AG04450 (cell line): ENCODE results near the gene RABL3. TPM values are rescaled to one million over a fixed set of nuclear protein-coding genes. Genes with fewer than 3 reads are reported as not detected.

Source experiments
- CTCF ChIA-PET: fragments of 300-600, 350-600 bp; formaldehyde crosslinking; extraction: SDS; loops from one replicate; lab custom pipeline; 2022; ENCODE audit warnings: antibody characterized with exemption, inconsistent platforms; lab: Charles Lee
- POLR2A ChIA-PET: fragments of 350-600 bp; formaldehyde crosslinking; extraction: SDS; loops from one replicate; lab custom pipeline; 2021; ENCODE audit warnings: antibody characterized with exemption, inconsistent platforms; lab: Yijun Ruan, JAX
- DNase-seq: peaks from one replicate; pipeline ENCODE4 v3.0.0-alpha.2; 2011; ENCODE audit warnings: low read depth, low spot score
- H3K27ac ChIP-seq: one replicate; pipeline ENCODE4 v1.5.1; 2012; ENCODE audit warnings: low read depth, low read length, control low read depth
- H3K27me3 ChIP-seq: one replicate; pipeline ENCODE4 v1.6.0; 2012; ENCODE audit warnings: low read length; ENCODE audit not compliant: control insufficient read depth, insufficient read depth
- H3K4me3 ChIP-seq: 2 replicates; pipeline ENCODE4 v1.5.1; 2011; ENCODE audit warnings: mild to moderate bottlenecking, low read depth, low read length, control low read depth
- H3K9me3 ChIP-seq: 2 replicates; pipeline ENCODE4 v1.5.1; 2012; ENCODE audit warnings: low read length; ENCODE audit not compliant: control insufficient read depth, insufficient read depth
- polyA plus RNA-seq: library from polyadenylated mRNA; depleted of rRNA; stranded (reverse); fragments of >200 nt; gene quantifications from 2 replicates; pipeline ENCODE4 v1.2.3, GENCODE V29; 2011
- TF ChIP-seq, protein P1 (sequence below): IDR thresholded peaks from 2 replicates; pipeline ENCODE4 v1.5.1; 2011; ENCODE audit warnings: low read depth, low read length, control low read depth, inconsistent platforms

Gene RABL3
- polyA plus RNA-seq, 1 experiment: 9.3 TPM

DNA sequence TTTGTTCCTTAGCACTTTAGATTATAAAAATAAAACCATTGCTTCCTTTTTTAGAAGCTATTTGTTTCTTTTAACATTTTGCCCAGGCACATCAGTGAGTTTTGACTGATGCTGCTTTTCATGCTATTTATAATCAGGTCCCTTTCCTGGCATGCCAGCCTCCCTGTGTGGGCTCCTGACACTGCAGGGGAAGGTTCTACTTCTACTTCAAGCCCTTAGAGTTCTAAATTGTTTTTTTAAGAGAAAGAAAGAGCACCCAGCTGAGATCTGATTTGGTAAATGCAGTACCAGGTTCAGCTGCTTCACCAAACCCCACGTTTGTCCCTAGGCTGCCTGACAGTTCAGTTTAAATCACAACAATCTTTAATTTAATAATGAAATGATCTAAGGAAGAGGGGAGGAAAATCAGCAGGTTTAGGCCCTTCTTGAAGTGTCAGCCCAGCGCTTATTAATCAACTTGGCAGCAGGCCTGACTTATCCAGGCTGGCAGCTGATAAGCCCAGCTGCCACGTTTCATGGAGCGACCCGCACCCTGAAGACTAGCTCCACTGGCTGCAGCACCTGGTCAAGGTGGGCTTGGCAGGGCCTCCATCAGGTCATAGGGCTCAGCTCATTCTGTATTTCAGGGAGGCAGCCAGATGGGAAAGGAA lies 89.3 kb downstream of the RABL3 start:
- Histone ChIP-seq H3K9me3 (no peaks in the 10 kb centered on the region), H3K27ac (no peak overlapping the region), H3K4me3 (no peak overlapping the region), H3K27me3 (no peaks in the 10 kb centered on the region)
- ChIA-PET POLR2A (no interaction called here), CTCF (no interaction called here)
- DNase-seq: no peak
- TF ChIP-seq, protein P1, sequence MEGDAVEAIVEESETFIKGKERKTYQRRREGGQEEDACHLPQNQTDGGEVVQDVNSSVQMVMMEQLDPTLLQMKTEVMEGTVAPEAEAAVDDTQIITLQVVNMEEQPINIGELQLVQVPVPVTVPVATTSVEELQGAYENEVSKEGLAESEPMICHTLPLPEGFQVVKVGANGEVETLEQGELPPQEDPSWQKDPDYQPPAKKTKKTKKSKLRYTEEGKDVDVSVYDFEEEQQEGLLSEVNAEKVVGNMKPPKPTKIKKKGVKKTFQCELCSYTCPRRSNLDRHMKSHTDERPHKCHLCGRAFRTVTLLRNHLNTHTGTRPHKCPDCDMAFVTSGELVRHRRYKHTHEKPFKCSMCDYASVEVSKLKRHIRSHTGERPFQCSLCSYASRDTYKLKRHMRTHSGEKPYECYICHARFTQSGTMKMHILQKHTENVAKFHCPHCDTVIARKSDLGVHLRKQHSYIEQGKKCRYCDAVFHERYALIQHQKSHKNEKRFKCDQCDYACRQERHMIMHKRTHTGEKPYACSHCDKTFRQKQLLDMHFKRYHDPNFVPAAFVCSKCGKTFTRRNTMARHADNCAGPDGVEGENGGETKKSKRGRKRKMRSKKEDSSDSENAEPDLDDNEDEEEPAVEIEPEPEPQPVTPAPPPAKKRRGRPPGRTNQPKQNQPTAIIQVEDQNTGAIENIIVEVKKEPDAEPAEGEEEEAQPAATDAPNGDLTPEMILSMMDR: no peak

DNA sequence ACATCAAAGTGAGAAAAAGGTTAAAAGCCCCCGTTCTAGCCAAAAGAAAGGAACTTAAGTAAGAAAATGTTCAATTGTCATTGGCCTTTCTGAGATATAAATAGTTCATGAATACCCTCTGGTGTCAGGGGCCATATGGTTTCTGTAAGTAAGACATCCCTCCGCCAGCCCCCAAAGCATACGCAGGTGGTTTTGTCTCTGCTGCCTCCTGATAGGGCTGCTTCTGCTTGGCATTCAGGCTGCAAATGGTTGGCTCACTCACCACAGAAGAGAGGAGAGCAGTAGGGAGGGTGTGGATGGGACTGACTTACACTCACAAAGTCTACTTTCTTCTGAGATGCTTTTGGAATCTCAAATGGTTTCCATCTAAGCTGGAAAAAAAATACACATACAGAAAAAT lies 90.0 kb downstream of the RABL3 start:
- H3K27me3 ChIP-seq: no peaks in the 10 kb centered on the region
- no peak overlapping the region for H3K4me3 ChIP-seq
- no peak overlapping the region for H3K27ac ChIP-seq
- ChIA-PET CTCF (no interaction called here), POLR2A (no interaction called here)
- no peaks in the 10 kb centered on the region for H3K9me3 ChIP-seq
- no peak for DNase-seq
- TF ChIP-seq, protein P1: no peak

DNA sequence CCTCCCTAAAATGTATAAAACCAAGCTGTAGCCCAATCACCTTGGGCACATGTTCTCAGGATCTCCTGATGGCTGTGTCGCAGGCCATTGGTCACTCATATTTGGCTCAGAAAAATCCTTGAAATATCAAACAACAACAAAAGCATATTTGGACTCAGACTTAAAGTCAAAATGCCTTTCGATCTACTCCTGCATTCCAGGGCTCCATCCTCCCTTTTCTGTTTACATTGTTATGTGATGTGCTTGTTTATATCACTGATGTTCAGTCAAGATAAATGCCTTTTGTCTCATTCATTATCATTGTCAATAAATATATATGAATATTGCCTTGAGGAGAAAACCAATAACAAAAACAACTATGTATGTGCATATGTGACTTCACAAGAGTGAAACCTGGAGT lies 92.0 kb downstream of the RABL3 start:
- CTCF ChIA-PET: no interaction called here
- POLR2A ChIA-PET: no interaction called here
- Histone ChIP-seq H3K27me3 (no peaks in the 10 kb centered on the region), H3K9me3 (no peaks in the 10 kb centered on the region), H3K27ac (no peak overlapping the region), H3K4me3 (no peak overlapping the region)
- DNase-seq: no peak
- TF ChIP-seq, protein P1: no peak

DNA sequence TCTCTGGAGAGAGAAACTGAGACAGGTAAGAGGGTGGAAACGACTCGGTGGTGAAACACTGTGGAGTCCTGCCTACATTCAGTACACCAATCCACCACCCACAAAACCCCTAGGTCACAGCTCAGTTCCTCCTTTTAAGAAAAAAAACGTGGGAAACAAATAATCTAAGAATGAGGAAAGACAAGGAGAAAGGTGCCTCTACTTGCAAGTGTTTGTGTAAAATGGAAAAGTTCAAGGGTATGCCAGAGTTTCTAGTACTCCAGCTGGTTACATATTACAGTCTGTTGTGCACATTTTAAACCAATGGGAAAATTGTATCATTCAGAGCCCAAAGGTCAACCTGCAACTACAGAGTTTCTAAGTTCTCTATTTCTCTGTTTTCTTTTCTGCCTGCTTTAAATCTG lies 92.5 kb downstream of the RABL3 start:
- CTCF ChIA-PET: interaction anchor here (1.7 to 2.0 kb wide), 2 partner anchors 82 to 145 kb away, joined by 6 to 7 read pairs; no protein-coding TSS in a partner anchor
- Histone ChIP-seq H3K4me3 (no peak overlapping the region), H3K9me3 (no peaks in the 10 kb centered on the region), H3K27me3 (no peaks in the 10 kb centered on the region), H3K27ac (peak overlapping the region; percentile 39)
- POLR2A ChIA-PET: no interaction called here
- TF ChIP-seq, protein P1: no peak
- no peak for DNase-seq

DNA sequence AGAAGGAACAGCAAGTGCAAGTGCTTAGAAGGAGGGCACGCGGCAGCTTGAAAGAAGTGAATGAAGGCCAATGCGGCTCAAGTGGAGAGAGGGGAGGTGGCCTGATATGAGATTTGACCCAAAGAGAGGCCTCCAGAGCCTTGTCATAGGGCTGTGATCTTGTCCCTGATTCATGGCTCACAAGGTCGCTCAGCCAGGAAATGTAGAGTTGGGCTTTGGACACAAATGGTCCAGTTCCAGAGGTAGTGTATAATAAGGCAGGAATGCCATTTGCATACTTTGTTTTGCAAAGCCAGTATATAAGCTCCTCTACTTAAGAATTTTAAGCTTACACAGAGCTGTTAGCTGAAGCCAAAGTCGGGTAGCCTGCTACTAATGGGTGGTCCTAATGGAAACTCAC lies 94.0 kb downstream of the RABL3 start:
- POLR2A ChIA-PET: no interaction called here
- Histone ChIP-seq H3K27ac (no peak overlapping the region), H3K9me3 (no peaks in the 10 kb centered on the region), H3K4me3 (no peak overlapping the region), H3K27me3 (no peaks in the 10 kb centered on the region)
- CTCF ChIA-PET: interaction anchor here (0.6 to 2.0 kb wide), 5 partner anchors 31 to 147 kb away, joined by 3 to 7 read pairs (median 5); no protein-coding TSS in a partner anchor
- TF ChIP-seq, protein P1: no peak
- no peak for DNase-seq
